Lung (tissue), 12 donors: Measurements from ENCODE around the gene MATK. TPM values are rescaled to one million over a fixed set of nuclear protein-coding genes. Genes with fewer than 3 reads are reported as not detected.

Experiments
- ATAC-seq: fragments of 200-7000 bp; cut with Tn5 transposase; one replicate; pipeline ENCODE4 v1.9.1; 2020; ENCODE audit warnings: moderate number of reproducible peaks; ENCODE audit not compliant: insufficient read depth, low FRiP score
- DNase-seq, 3 donors: peaks; one replicate each; pipeline ENCODE4 v3.0.0-alpha.2; 2013 to 2017
- H3K27ac ChIP-seq, 2 donors: one replicate each; pipeline ENCODE4 v1.5.1; 2013; ENCODE audit warnings: mild to moderate bottlenecking in 2 of 2, moderate library complexity in 2 of 2, control low read depth in 1 of 2, inconsistent platforms in 1 of 2, low read depth in 1 of 2, low read length in 1 of 2
- H3K27me3 ChIP-seq, 3 donors: one replicate each; pipeline ENCODE4 v1.5.1; 2013; ENCODE audit warnings: low read length in 2 of 3; ENCODE audit not compliant: control insufficient read depth in 3 of 3, insufficient read depth in 3 of 3
- H3K36me3 ChIP-seq, 4 donors: one replicate each; pipeline ENCODE4 v1.5.1; 2013; ENCODE audit warnings: low read length in 4 of 4, mild to moderate bottlenecking in 1 of 4, moderate library complexity in 1 of 4; ENCODE audit not compliant: control insufficient read depth in 4 of 4, insufficient read depth in 4 of 4
- H3K4me1 ChIP-seq, 5 donors: one replicate each; pipeline ENCODE4 v1.5.1; 2013; ENCODE audit warnings: low read length in 5 of 5, mild to moderate bottlenecking in 2 of 5, moderate library complexity in 1 of 5; ENCODE audit not compliant: control insufficient read depth in 5 of 5, insufficient read depth in 5 of 5
- H3K4me3 ChIP-seq: one replicate; pipeline ENCODE4 v1.5.1; 2013; ENCODE audit warnings: mild to moderate bottlenecking, control low read depth, moderate library complexity
- H3K9ac ChIP-seq, 2 donors: one replicate each; pipeline ENCODE4 v1.5.1; 2013; ENCODE audit warnings: low read length in 2 of 2, control low read depth in 1 of 2; ENCODE audit not compliant: insufficient read depth in 1 of 2
- H3K9me3 ChIP-seq, 4 donors: one replicate each; pipeline ENCODE4 v1.5.1; 2013; ENCODE audit warnings: low read length in 3 of 4, mild to moderate bottlenecking in 1 of 4, moderate library complexity in 1 of 4; ENCODE audit not compliant: control insufficient read depth in 4 of 4, insufficient read depth in 3 of 4
- CTCF ChIP-seq: IDR thresholded peaks from 2 replicates; pipeline ENCODE4 v1.5.1; 2012; ENCODE audit warnings: mild to moderate bottlenecking; ENCODE audit errors: control extremely low read depth, extremely low read depth
- WGBS, 2 donors: extraction: QIAGEN DNeasy Blood & Tissue Kit; methylation state at CpG; one replicate each; pipeline ENCODE4 v1.1.7; 2013; 5-methylcytosine and 5-hydroxymethylcytosine counted together
- polyA plus RNA-seq, 2 donors: library from polyadenylated mRNA; stranded (reverse); fragments of 200-250 nt; gene quantifications; one replicate each; pipeline ENCODE4 v1.2.1, GENCODE V29; 2013
- total RNA-seq, 2 donors: library from RNA; depleted of rRNA in 1 of 2; stranded (reverse); fragments of >200 nt in 1 of 2; gene quantifications; one replicate each; pipeline ENCODE4 v1.2.1, GENCODE V29; 2014 to 2021
- donor health status: control.
- donor health status: control.
- donor health status: Bipolar disorder and iron deficiency.
- donor health status: healthy.
- donor health status: DM: yes; HTN: yes; CAD: no.

The MATK gene
- total and polyA plus RNA-seq, 4 donors = 3.8 to 20.0 (median 6.3) TPM

GRCh38 chr19:3798137-3798536 lies 12.0 kb upstream of the MATK start:
- WGBS, 2 donors = 32 to 45% methylated on average over 6 of the region's 6 CpGs
- peaks cover 0 to 10% (median 3%) of the 10 kb centered on the region in 5 donors for H3K4me1 ChIP-seq
- TF ChIP-seq CTCF = no peak
- H3K36me3 ChIP-seq = no peaks in the 10 kb centered on the region
- no peak overlapping the region for H3K4me3 ChIP-seq
- no peak for DNase-seq
- no peak for ATAC-seq
- no peak overlapping the region for H3K9ac ChIP-seq
- H3K27me3 ChIP-seq = peaks cover 0 to 27% (median 23%) of the 10 kb centered on the region in 3 donors
- peaks cover 0 to 4% (median 1%) of the 10 kb centered on the region in 4 donors for H3K9me3 ChIP-seq
- no peak overlapping the region for H3K27ac ChIP-seq

- Histone ChIP-seq H3K27ac (no peak overlapping the region), H3K4me1 (peaks cover 0 to 5% (median under 1%) of the 10 kb centered on the region in 5 donors), H3K36me3 (no peaks in the 10 kb centered on the region), H3K9ac (no peak overlapping the region), H3K9me3 (peaks cover 0 to 4% (median 1%) of the 10 kb centered on the region in 4 donors), H3K4me3 (no peak overlapping the region), H3K27me3 (peaks cover 0 to 13% (median 11%) of the 10 kb centered on the region in 3 donors)
- DNase-seq = no peak
- TF ChIP-seq CTCF = no peak
- WGBS, 2 donors = 95% methylated on average over 2 of the region's 2 CpGs
- ATAC-seq = no peak
Measured at GRCh38 chr19:3796358-3796757, 10.2 kb upstream of the MATK start.

DNA sequence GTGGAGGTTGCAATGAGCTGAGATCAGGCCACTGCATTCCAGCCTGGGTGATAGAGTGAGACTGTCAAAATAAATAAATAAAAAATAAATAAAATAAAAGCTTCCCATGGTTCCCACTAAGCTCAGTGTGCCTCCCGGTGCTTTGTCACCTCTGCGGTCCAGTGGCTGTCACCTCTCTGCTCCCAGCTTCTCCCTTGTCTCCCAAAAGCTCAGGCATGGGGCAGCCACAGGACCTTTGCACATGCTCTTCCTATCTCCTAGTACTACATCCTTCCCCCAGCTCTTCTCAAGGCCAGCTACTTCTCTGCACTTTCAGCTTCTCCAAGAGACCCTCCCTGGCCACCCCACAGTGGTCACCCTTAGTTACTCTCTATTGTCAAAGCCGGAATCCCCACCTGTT lies 7.6 kb upstream of the MATK start:
- no peak overlapping the region for H3K9ac ChIP-seq
- no peak for DNase-seq
- no peaks in the 10 kb centered on the region for H3K27me3 ChIP-seq
- no peak overlapping the region for H3K27ac ChIP-seq
- 91 to 98% methylated on average over 3 of the region's 3 CpGs for WGBS, 2 donors
- no peak overlapping the region for H3K4me3 ChIP-seq
- TF ChIP-seq CTCF = no peak
- H3K9me3 ChIP-seq = peaks cover 0 to 6% (median 2%) of the 10 kb centered on the region in 4 donors
- H3K4me1 ChIP-seq = no peaks in the 10 kb centered on the region
- no peaks in the 10 kb centered on the region for H3K36me3 ChIP-seq
- ATAC-seq = no peak

DNA sequence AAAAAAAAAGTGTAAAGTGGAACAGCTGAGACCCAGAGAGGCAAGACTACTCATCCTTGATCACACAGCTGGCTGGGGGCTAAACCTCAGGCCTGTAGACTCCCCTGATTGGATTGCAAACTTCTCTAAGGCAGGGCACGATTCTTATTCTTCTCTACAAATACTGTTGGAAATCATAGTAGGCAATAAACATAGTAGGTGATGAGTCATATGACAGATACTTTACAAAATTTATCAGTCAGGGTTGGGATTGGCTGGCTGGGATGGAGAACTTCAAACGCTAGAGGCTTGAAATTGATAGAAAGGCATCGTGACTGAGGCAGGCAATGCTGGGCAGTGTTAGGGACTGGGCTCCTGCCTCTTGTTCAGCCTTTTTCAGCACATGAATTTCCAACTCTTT lies 5.9 kb upstream of the MATK start:
- no peak overlapping the region for H3K9ac ChIP-seq
- H3K4me3 ChIP-seq = no peak overlapping the region
- ATAC-seq (no peak), DNase-seq (no peak)
- H3K36me3 ChIP-seq = no peaks in the 10 kb centered on the region
- H3K27ac ChIP-seq = no peak overlapping the region
- WGBS, 2 donors = 82 to 91% methylated on average over 3 of the region's 3 CpGs
- no peak for TF ChIP-seq CTCF
- H3K9me3 ChIP-seq = peaks cover 0 to 6% (median 2%) of the 10 kb centered on the region in 4 donors
- no peaks in the 10 kb centered on the region for H3K27me3 ChIP-seq
- H3K4me1 ChIP-seq = no peaks in the 10 kb centered on the region
